ENCODE measurements around the gene GYPC.
"Not testable (repeated sequence)": the region's sequence is repeated elsewhere in the genome, so short reads cannot be mapped to it uniquely, and the experiment has no call there.

Gene GYPC

DNA sequence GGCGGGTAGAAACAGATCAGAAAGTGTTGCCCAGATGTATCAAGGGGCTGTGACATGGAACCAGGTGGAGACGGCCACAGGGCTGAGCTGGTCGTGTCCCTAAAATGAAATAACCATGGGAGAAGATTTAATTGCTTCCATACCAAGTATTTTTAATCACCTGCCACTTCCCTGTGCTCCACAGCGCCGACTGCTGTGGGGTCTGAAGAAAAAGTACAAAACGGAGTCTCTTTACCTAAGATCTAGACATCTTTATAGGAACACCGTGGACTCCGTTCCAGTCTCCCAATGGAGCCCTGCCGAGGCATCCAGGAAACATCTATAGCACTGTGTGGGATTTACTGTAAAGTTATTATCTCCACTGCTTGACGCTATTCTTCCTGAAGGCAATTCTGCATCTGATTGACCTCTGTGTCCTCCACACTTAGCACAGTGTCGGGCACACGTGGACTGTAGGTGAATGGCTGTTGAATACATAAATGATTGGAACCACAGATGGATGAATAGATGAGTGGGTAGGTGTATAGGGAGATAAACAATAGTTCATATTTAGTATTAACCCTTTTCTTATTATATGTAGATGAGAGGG, 21.6 kb upstream of the GYPC start:
- TF ChIP-seq, protein P1, sequence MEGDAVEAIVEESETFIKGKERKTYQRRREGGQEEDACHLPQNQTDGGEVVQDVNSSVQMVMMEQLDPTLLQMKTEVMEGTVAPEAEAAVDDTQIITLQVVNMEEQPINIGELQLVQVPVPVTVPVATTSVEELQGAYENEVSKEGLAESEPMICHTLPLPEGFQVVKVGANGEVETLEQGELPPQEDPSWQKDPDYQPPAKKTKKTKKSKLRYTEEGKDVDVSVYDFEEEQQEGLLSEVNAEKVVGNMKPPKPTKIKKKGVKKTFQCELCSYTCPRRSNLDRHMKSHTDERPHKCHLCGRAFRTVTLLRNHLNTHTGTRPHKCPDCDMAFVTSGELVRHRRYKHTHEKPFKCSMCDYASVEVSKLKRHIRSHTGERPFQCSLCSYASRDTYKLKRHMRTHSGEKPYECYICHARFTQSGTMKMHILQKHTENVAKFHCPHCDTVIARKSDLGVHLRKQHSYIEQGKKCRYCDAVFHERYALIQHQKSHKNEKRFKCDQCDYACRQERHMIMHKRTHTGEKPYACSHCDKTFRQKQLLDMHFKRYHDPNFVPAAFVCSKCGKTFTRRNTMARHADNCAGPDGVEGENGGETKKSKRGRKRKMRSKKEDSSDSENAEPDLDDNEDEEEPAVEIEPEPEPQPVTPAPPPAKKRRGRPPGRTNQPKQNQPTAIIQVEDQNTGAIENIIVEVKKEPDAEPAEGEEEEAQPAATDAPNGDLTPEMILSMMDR (IDR thresholded peaks at IDR 0.05) = peak; percentile 72
- TF ChIP-seq ZFX (IDR thresholded peaks at IDR 0.05; ENCODE audit: borderline replicate concordance) = no peak

DNA sequence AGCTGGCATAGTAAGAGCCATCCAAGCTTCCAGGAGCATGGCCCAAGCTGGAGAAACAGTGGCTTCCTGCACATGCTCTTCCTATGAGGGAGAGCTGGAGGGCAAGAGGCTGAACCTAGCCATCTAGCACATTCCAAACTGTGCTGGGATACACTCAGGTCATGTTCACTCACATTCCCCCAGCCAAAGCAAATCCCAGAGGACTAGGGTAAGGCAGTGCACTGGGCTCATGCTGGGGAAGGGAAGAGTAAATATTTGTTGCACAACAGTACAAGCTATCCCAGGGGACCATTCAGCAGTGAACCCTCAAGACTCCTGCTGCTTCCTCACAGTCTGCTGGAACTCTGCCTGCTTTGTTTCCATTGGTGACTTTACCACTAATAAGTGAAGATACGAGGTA, 20.7 kb upstream of the GYPC start:
- TF ChIP-seq, protein P1 (IDR thresholded peaks at IDR 0.05) = no peak
- no peak for TF ChIP-seq ZFX (IDR thresholded peaks at IDR 0.05; ENCODE audit: borderline replicate concordance)
- no peak overlapping the region for H3K27ac ChIP-seq

More for the DNA sequence above, 21.6 kb upstream of the GYPC start:
- no peak overlapping the region for H3K27ac ChIP-seq

DNA sequence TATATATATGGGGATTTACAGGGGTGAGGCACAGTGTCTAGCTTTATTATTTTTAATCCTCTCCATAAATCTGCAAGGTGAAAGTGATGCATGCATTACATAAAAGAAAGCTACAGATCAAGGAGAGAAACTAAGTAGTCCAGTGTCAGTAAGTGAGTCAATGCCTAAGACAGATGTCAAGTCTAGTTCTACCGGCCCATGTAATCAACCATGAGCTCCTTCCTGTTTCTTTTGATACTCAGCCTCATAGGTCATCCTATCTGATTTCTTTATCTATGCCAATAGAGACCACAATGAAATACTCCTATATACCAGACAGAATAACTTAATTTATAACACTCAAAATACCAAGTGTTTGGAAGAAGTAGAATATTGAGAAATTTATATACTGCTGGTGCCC, 20.2 kb upstream of the GYPC start:
- TF ChIP-seq, protein P1 (IDR thresholded peaks at IDR 0.05) = no peak
- no peak overlapping the region for H3K27ac ChIP-seq

DNA sequence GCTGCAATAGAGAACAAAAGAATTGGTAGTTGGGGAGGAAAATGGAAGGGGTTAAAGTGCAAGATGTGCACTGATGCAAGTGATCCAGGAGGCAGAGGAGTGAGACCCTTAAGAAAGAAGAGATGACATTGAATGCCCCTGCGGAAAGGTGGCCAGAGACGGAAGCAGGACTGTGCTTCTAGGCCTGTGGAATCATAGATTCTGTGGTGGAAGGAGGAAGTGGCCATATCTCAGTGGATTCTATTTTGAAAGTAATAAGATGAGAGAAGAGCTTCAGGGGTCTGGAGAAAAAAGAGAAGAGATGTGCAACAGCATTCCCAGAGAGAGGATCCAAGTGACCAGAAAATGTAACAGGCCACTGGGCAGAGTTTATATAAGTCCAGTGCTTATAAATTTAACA, 18.6 kb upstream of the GYPC start:
- TF ChIP-seq, protein P1 (IDR thresholded peaks at IDR 0.05) = no peak
- no peak for TF ChIP-seq ZFX (IDR thresholded peaks at IDR 0.05; ENCODE audit: borderline replicate concordance)
- no peak overlapping the region for H3K27ac ChIP-seq

DNA sequence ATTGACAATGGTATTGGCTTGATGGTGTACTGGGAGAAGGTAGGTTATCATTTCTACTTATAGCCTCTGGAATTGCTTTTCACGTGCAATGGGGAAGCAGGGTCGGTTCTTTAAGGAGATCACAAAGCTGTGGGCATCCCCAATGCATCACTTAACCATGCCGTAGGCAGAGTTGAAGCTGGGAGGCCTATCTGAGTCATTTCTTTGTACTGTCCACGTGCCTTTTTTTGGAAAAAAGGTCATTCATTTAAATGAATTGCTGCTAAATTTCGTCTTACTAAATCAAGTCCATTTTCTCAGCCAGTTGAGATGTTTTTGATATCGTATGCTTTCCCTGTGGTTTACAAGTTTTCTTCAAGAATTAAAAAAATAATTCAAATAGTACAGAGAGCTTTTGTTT, 17.2 kb upstream of the GYPC start:
- H3K27ac ChIP-seq = no peak overlapping the region
- TF ChIP-seq, protein P1 (IDR thresholded peaks at IDR 0.05) = no peak
- no peak for TF ChIP-seq ZFX (IDR thresholded peaks at IDR 0.05; ENCODE audit: borderline replicate concordance)

DNA sequence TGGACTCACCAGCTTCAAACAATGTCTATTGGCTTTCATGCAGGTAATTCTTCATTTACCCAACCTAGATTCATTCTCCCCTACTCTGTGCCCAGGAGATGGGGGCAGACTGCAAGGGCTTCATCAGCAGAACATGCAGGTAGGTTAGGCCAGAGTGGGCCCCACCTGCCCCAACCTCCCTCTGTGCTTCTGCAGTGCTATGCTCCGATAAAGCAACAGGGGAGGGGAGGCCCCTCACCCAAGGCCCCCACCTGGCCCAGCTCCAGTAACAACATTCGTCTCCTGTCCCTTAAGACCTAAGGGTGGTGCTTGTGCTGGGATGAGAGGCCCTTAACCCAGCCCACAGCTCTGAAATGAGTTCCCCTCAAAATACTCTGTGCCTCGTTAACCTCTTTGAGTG, 16.7 kb upstream of the GYPC start:
- TF ChIP-seq, protein P1 (IDR thresholded peaks at IDR 0.05) = no peak
- no peak for TF ChIP-seq ZFX (IDR thresholded peaks at IDR 0.05; ENCODE audit: borderline replicate concordance)
- no peak overlapping the region for H3K27ac ChIP-seq

DNA sequence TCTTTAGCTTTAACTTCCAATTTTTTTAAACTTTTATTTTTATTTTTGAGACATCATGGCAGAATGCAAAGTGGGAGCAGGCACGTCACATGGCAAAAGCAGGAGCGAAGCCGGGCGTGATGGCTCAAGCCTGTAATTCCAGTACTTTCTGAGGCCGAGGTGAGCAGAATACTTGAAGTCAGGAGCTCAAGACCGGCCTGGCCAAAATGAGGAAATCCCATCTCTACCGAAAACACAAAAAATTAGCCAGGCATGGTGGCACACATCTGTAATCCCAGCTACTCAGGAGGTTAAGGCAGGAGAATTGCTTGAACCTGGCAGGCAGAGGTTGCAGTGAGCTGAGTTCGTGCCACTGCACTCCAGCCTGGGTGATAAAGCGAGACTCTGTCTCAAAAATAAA, 14.7 kb upstream of the GYPC start:
- H3K27ac ChIP-seq = not testable (repeated sequence)

DNA sequence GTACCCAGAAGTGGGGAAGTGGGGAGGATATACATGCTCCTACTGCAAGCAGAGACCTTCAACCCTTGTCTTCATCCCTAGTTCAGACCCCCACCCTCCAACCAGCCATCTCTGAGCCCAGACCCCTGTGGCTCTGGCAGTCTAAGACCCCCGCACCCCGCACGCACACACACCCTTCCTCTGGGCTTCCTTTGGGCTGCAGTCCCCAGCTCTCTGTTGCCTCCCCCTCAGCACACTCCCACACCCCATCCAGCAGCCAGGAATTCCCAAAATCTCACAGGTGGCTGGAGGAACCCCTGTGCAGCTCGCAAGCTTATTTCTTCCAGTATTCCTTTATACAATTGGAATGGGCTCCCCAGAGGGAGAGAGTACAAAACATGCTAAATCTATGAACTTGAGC, 13.9 kb upstream of the GYPC start:
- no peak overlapping the region for H3K27ac ChIP-seq
- TF ChIP-seq, protein P1 (IDR thresholded peaks at IDR 0.05) = no peak
- no peak for TF ChIP-seq ZFX (IDR thresholded peaks at IDR 0.05; ENCODE audit: borderline replicate concordance)
